Activated CD4-positive, alpha-beta T cell treated with anti-CD3 and anti-CD28 coated beads for 36 hours (primary cell): ENCODE measurements around the gene TCEA2. TPM values are rescaled to one million over a fixed set of nuclear protein-coding genes. Genes with fewer than 3 reads are reported as not detected.

Experiments
- ATAC-seq: fragments of 200-7000 bp; cut with Tn5 transposase; one replicate; pipeline ENCODE4 v1.10.0; 2021; ENCODE audit warnings: mild to moderate bottlenecking, moderate library complexity
- CTCF ChIA-PET: fragments of 350-600 bp; sonication (Branson Sonifier 250); formaldehyde crosslinking; loops from one replicate; lab custom pipeline; 2021; ENCODE audit warnings: antibody characterized with exemption; lab: Charles Lee
- POLR2A ChIA-PET: fragments of 350-600 bp; sonication (Branson Sonifier 250); formaldehyde crosslinking; loops from one replicate; lab custom pipeline; 2021; ENCODE audit warnings: antibody characterized with exemption, inconsistent platforms; lab: Charles Lee
- DNase-seq: peaks from one replicate; pipeline ENCODE4 v3.0.0-alpha.2; 2020
- H3K27ac Mint-ChIP-seq: one replicate; pipeline ENCODE4 v1.8.0; 2021; ENCODE audit warnings: mixed read lengths
- H3K27me3 Mint-ChIP-seq: one replicate; pipeline ENCODE4 v1.8.0; 2021; ENCODE audit warnings: mixed read lengths
- H3K36me3 Mint-ChIP-seq: one replicate; pipeline ENCODE4 v1.8.0; 2021; ENCODE audit warnings: low read depth, mixed read lengths
- H3K4me1 Mint-ChIP-seq: one replicate; pipeline ENCODE4 v1.8.0; 2021; ENCODE audit warnings: mixed read lengths
- H3K4me3 Mint-ChIP-seq: one replicate; pipeline ENCODE4 v1.8.0; 2021; ENCODE audit warnings: mild to moderate bottlenecking, moderate library complexity, mixed read lengths
- H3K9me3 Mint-ChIP-seq: one replicate; pipeline ENCODE4 v1.8.0; 2021; ENCODE audit warnings: low read depth, mixed read lengths
- intact Hi-C, 2 experiments: fragments of 100-400 bp; cut with DNase I in 1 of 2; cut with micrococcal nuclease in 1 of 2; formaldehyde crosslinking; loops; one replicate each; pipeline versions ENCODE4 v1.14.2 to v1.15.1; 2022 to 2024; cut with DNase I, micrococcal nuclease
- total RNA-seq, 2 experiments: library from RNA; stranded (reverse); gene quantifications; one replicate each; pipeline ENCODE4 v1.2.3, GENCODE V29; 2021

Gene TCEA2
- total RNA-seq, 2 experiments from 2014 or later, result 40.6 to 50.0 TPM

GRCh38 chr20:64091770-64092169 lies 28.8 kb downstream of the TCEA2 start:
- no peak for DNase-seq
- no peak for ATAC-seq
- Mint-ChIP-seq H3K9me3 (peaks cover under 1% of the 10 kb centered on the region), H3K36me3 (no peaks in the 10 kb centered on the region), H3K27me3 (no peaks in the 10 kb centered on the region), H3K4me1 (no peaks in the 10 kb centered on the region), H3K4me3 (no peak overlapping the region), H3K27ac (no peak overlapping the region)
- intact Hi-C loops, result no loop called here
- POLR2A ChIA-PET, result no interaction called here
- CTCF ChIA-PET, result interaction anchor here (0.9 kb wide), 1 partner anchor 15 kb away, joined by 3 read pairs; no protein-coding TSS in a partner anchor

GRCh38 chr20:64092258-64093012 lies 29.4 kb downstream of the TCEA2 start:
- CTCF ChIA-PET, result no interaction called here
- peaks cover 2% of the 10 kb centered on the region for H3K9me3 Mint-ChIP-seq
- no peak for ATAC-seq
- no peak for DNase-seq
- H3K4me3 Mint-ChIP-seq, result no peak overlapping the region
- H3K27me3 Mint-ChIP-seq, result no peaks in the 10 kb centered on the region
- intact Hi-C loops, result no loop called here
- H3K4me1 Mint-ChIP-seq, result no peaks in the 10 kb centered on the region
- H3K27ac Mint-ChIP-seq, result no peak overlapping the region
- no peaks in the 10 kb centered on the region for H3K36me3 Mint-ChIP-seq
- POLR2A ChIA-PET, result no interaction called here

GRCh38 chr20:64093013-64093503 lies 30.1 kb downstream of the TCEA2 start:
- ATAC-seq (no peak), DNase-seq (no peak)
- no peak overlapping the region for H3K27ac Mint-ChIP-seq
- H3K9me3 Mint-ChIP-seq, result peaks cover 2% of the 10 kb centered on the region
- intact Hi-C loops, result no loop called here
- H3K36me3 Mint-ChIP-seq, result no peaks in the 10 kb centered on the region
- H3K4me1 Mint-ChIP-seq, result no peaks in the 10 kb centered on the region
- no peaks in the 10 kb centered on the region for H3K27me3 Mint-ChIP-seq
- ChIA-PET CTCF (no interaction called here), POLR2A (no interaction called here)
- no peak overlapping the region for H3K4me3 Mint-ChIP-seq

- POLR2A ChIA-PET, result no interaction called here
- H3K36me3 Mint-ChIP-seq, result no peaks in the 10 kb centered on the region
- H3K4me1 Mint-ChIP-seq, result peaks cover 9% of the 10 kb centered on the region
- intact Hi-C loops, result no loop called here
- DNase-seq (no peak), ATAC-seq (no peak)
- H3K27ac Mint-ChIP-seq, result no peak overlapping the region
- no peak overlapping the region for H3K4me3 Mint-ChIP-seq
- H3K27me3 Mint-ChIP-seq, result no peaks in the 10 kb centered on the region
- peaks cover 2% of the 10 kb centered on the region for H3K9me3 Mint-ChIP-seq
- CTCF ChIA-PET, result no interaction called here
Observed at GRCh38 chr20:64095455-64095854, 32.5 kb downstream of the TCEA2 start.

- ATAC-seq, result peak; percentile 50
- H3K36me3 Mint-ChIP-seq, result no peaks in the 10 kb centered on the region
- no peak overlapping the region for H3K27ac Mint-ChIP-seq
- peaks cover under 1% of the 10 kb centered on the region for H3K27me3 Mint-ChIP-seq
- CTCF ChIA-PET, result interaction anchor here (1.1 kb wide), 1 partner anchor 24 kb away, joined by 3 read pairs; no protein-coding TSS in a partner anchor
- peaks cover 2% of the 10 kb centered on the region for H3K9me3 Mint-ChIP-seq
- POLR2A ChIA-PET, result no interaction called here
- intact Hi-C loops, result no loop called here
- peak; percentile 43 for DNase-seq
- H3K4me3 Mint-ChIP-seq, result no peak overlapping the region
- H3K4me1 Mint-ChIP-seq, result peaks cover 14% of the 10 kb centered on the region
Observed at GRCh38 chr20:64095927-64096326, 32.9 kb downstream of the TCEA2 start.

GRCh38 chr20:64096535-64096934 lies 33.5 kb downstream of the TCEA2 start:
- Mint-ChIP-seq H3K9me3 (peaks cover 2% of the 10 kb centered on the region), H3K4me3 (no peak overlapping the region), H3K36me3 (no peaks in the 10 kb centered on the region), H3K27me3 (peaks cover 7% of the 10 kb centered on the region), H3K27ac (no peak overlapping the region), H3K4me1 (peaks cover 20% of the 10 kb centered on the region)
- no peak for DNase-seq
- no peak for ATAC-seq
- ChIA-PET POLR2A (no interaction called here), CTCF (interaction anchor here (1.1 kb wide), 1 partner anchor 23 kb away, joined by 3 read pairs; no protein-coding TSS in a partner anchor)
- intact Hi-C loops, result no loop called here

GRCh38 chr20:64098471-64099013 lies 35.5 kb downstream of the TCEA2 start:
- POLR2A ChIA-PET, result no interaction called here
- intact Hi-C loops, result no loop called here
- peaks cover 13% of the 10 kb centered on the region for H3K27me3 Mint-ChIP-seq

GRCh38 chr20:64099086-64099786 lies 36.2 kb downstream of the TCEA2 start:
- no peak overlapping the region for H3K4me3 Mint-ChIP-seq
- no peak for ATAC-seq
- peaks cover 2% of the 10 kb centered on the region for H3K9me3 Mint-ChIP-seq
- H3K4me1 Mint-ChIP-seq, result peaks cover 23% of the 10 kb centered on the region
- CTCF ChIA-PET, result interaction anchor here (0.7 to 1.9 kb wide), 5 partner anchors 16 to 160 kb away, joined by 3 to 6 read pairs (median 3); partner anchors contain the start of gene LKAAEAR1
- peaks cover 13% of the 10 kb centered on the region for H3K27me3 Mint-ChIP-seq
- intact Hi-C loops, result no loop called here
- no peak overlapping the region for H3K27ac Mint-ChIP-seq
- POLR2A ChIA-PET, result no interaction called here
- H3K36me3 Mint-ChIP-seq, result no peaks in the 10 kb centered on the region
- DNase-seq, result no peak

More at GRCh38 chr20:64098471-64099013, 35.5 kb downstream of the TCEA2 start:
- Mint-ChIP-seq H3K27ac (no peak overlapping the region), H3K36me3 (no peaks in the 10 kb centered on the region), H3K4me3 (no peak overlapping the region), H3K9me3 (peaks cover 2% of the 10 kb centered on the region), H3K4me1 (peaks cover 23% of the 10 kb centered on the region)
- DNase-seq (no peak), ATAC-seq (no peak)
- CTCF ChIA-PET, result interaction anchor here (0.7 to 1.9 kb wide), 3 partner anchors 15 to 26 kb away, joined by 3 to 6 read pairs (median 3); partner anchors contain the start of gene LKAAEAR1

GRCh38 chr20:64099880-64100565 lies 37.0 kb downstream of the TCEA2 start:
- Mint-ChIP-seq H3K27me3 (peaks cover 13% of the 10 kb centered on the region), H3K9me3 (peaks cover 2% of the 10 kb centered on the region), H3K4me3 (no peak overlapping the region), H3K27ac (peak overlapping the region; percentile 63), H3K4me1 (peaks cover 23% of the 10 kb centered on the region), H3K36me3 (no peaks in the 10 kb centered on the region)
- DNase-seq, result peak; percentile 56
- ChIA-PET CTCF (interaction anchor here (0.7 to 1.9 kb wide), 3 partner anchors 16 to 26 kb away, joined by 3 to 6 read pairs (median 3); partner anchors contain the start of gene LKAAEAR1), POLR2A (no interaction called here)
- intact Hi-C loops, result loop anchor here in 1 of 2 experiments (5.0 kb wide), 1 partner anchor 157 kb away; the partner anchor contains the start of gene PCMTD2
- peak; percentile 71 for ATAC-seq

- H3K27ac Mint-ChIP-seq, result peak overlapping the region; percentile 63
- no peaks in the 10 kb centered on the region for H3K36me3 Mint-ChIP-seq
- ATAC-seq (no peak), DNase-seq (no peak)
- peaks cover 23% of the 10 kb centered on the region for H3K4me1 Mint-ChIP-seq
- no peak overlapping the region for H3K4me3 Mint-ChIP-seq
- H3K9me3 Mint-ChIP-seq, result peaks cover 2% of the 10 kb centered on the region
- peaks cover 13% of the 10 kb centered on the region for H3K27me3 Mint-ChIP-seq
- intact Hi-C loops, result loop anchor here in 1 of 2 experiments (5.0 kb wide), 1 partner anchor 157 kb away; the partner anchor contains the start of gene PCMTD2
- ChIA-PET CTCF (interaction anchor here (0.6 to 1.9 kb wide), 2 partner anchors 17 to 396 kb away, joined by 3 to 6 read pairs; partner anchors contain the start of gene LKAAEAR1), POLR2A (no interaction called here)
Observed at GRCh38 chr20:64100566-64100888, 37.5 kb downstream of the TCEA2 start.
